A549 treated with GW870086 at 1 μM for 4 hours (cell line): ENCODE data around the gene CUL9. TPM values are rescaled to one million over a fixed set of nuclear protein-coding genes. Genes with fewer than 3 reads are reported as not detected.

Experiments
- total RNA-seq: library from RNA; stranded (reverse); fragments of 200-300 nt; extraction: Qiagen RNA extraction; gene quantifications from 5 replicates; pipeline ENCODE4 v1.2.3, GENCODE V29; 2022; ENCODE audit warnings: low read depth

The CUL9 gene
- 5.6 to 10.0 TPM (median 8.2 TPM) in 5 replicates for total RNA-seq

GRCh38 chr6:43181942-43182860 lies at the start of gene CUL9:
TSS of gene CUL9 (plus strand) at chr6:43182196. CDS start at chr6:43184311, 2,115 bp downstream.

GRCh38 chr6:43170931-43171706 lies 10.9 kb upstream of the CUL9 start, which contains the start of gene SRF:
TSS of gene SRF (plus strand) at chr6:43171269. CDS start at chr6:43171657, 388 bp downstream.

GRCh38 chr6:43228951-43229802 lies 47.2 kb downstream of the CUL9 start, which contains the start of gene DNPH1:
TSS of gene DNPH1 (minus strand) at chr6:43229481. CDS start at chr6:43229456, 25 bp downstream.

GRCh38 chr6:43242908-43243663 lies 61.1 kb downstream of the CUL9 start, which contains the start of gene TTBK1:
TSS of gene TTBK1 (plus strand) at chr6:43243481. CDS start at chr6:43246661, 3,180 bp downstream.

Other genes starting within 250 kb of the CUL9 start
- gene GNMT, start 221.4 kb upstream of the CUL9 start, total RNA-seq = 0.19 to 0.32 TPM in 2 of 5 replicates, not detected in the others
- 6.7 to 9.4 TPM (median 8.7 TPM) in 5 replicates for gene PEX6, start 203.0 kb upstream of the CUL9 start, total RNA-seq
- 22.6 to 28.0 TPM (median 26.5 TPM) in 5 replicates for gene PPP2R5D, start 197.6 kb upstream of the CUL9 start, total RNA-seq
- gene MEA1, start 168.2 kb upstream of the CUL9 start, total RNA-seq = 87.9 to 98.7 TPM (median 93.7 TPM) in 5 replicates
- gene KLHDC3, start 167.9 kb upstream of the CUL9 start, total RNA-seq = 24.7 to 28.7 TPM (median 26.6 TPM) in 5 replicates
- gene RRP36, start 160.6 kb upstream of the CUL9 start, total RNA-seq = 70.0 to 78.6 TPM (median 71.7 TPM) in 5 replicates
- 6.2 to 8.3 TPM (median 6.9 TPM) in 5 replicates for gene CUL7, start 128.3 kb upstream of the CUL9 start, total RNA-seq
- gene MRPL2, start 122.8 kb upstream of the CUL9 start, total RNA-seq = 51.5 to 69.5 TPM (median 54.8 TPM) in 5 replicates
- 5.1 to 8.2 TPM (median 6.4 TPM) in 5 replicates for gene KLC4, start 122.6 kb upstream of the CUL9 start, total RNA-seq
- 3.7 to 5.3 TPM (median 4.4 TPM) in 5 replicates for gene PTK7, start 105.9 kb upstream of the CUL9 start, total RNA-seq
- 12.3 to 16.1 TPM (median 15.8 TPM) in 5 replicates for gene SRF, start 10.9 kb upstream of the CUL9 start, total RNA-seq
- gene DNPH1, start 47.3 kb downstream of the CUL9 start, total RNA-seq = 79.1 to 97.6 TPM (median 96.2 TPM) in 5 replicates
- 0.03 to 0.11 TPM (median 0.08 TPM) in 5 replicates for gene TTBK1, start 61.3 kb downstream of the CUL9 start, total RNA-seq
- gene SLC22A7, start 116.1 kb downstream of the CUL9 start, total RNA-seq = not detected in 5 replicates
- gene CRIP3, start 126.6 kb downstream of the CUL9 start, total RNA-seq = 0.37 to 1.0 TPM (median 0.53 TPM) in 5 replicates
- 3.8 to 5.3 TPM (median 5.1 TPM) in 5 replicates for gene ZNF318, start 187.5 kb downstream of the CUL9 start, total RNA-seq
- 6.2 to 11.6 TPM (median 10.6 TPM) in 5 replicates for gene ABCC10, start 245.3 kb downstream of the CUL9 start, total RNA-seq